WTC11 (cell line): ENCODE measurements around the gene AQP11. TPM values are rescaled to one million over a fixed set of nuclear protein-coding genes. Genes with fewer than 3 reads are reported as not detected.

Experiments
- ATAC-seq: fragments of 200-7000 bp; cut with Tn5 transposase; 2 replicates; pipeline ENCODE4 v1.10.0; 2021; ENCODE audit warnings: mild to moderate bottlenecking, moderate library complexity
- CTCF ChIA-PET: fragments of 300-600 bp; sonication (Branson Sonifier 250); formaldehyde crosslinking; loops from one replicate; lab custom pipeline; 2021; ENCODE audit warnings: antibody characterized with exemption; lab: Charles Lee
- POLR2A ChIA-PET: fragments of 350-600 bp; sonication (Branson Sonifier 250); formaldehyde crosslinking; loops from one replicate; lab custom pipeline; 2021; ENCODE audit warnings: antibody characterized with exemption; lab: Charles Lee
- DNase-seq: peaks from one replicate; pipeline ENCODE4 v3.0.0; 2021; ENCODE audit warnings: low spot score
- H3K27ac Mint-ChIP-seq: 2 replicates; pipeline ENCODE4 v1.8.0; 2021; ENCODE audit warnings: mixed read lengths
- H3K27me3 Mint-ChIP-seq: 2 replicates; pipeline ENCODE4 v1.8.0; 2021; ENCODE audit warnings: low read depth, mild to moderate bottlenecking, moderate library complexity, mixed read lengths
- H3K36me3 Mint-ChIP-seq: 2 replicates; pipeline ENCODE4 v1.8.0; 2021; ENCODE audit warnings: mixed read lengths
- H3K4me1 Mint-ChIP-seq: 2 replicates; pipeline ENCODE4 v1.8.0; 2022; ENCODE audit warnings: mixed read lengths
- H3K4me3 Mint-ChIP-seq: 2 replicates; pipeline ENCODE4 v1.8.0; 2021; ENCODE audit warnings: mild to moderate bottlenecking, moderate library complexity, mixed read lengths
- H3K9me3 Mint-ChIP-seq: 2 replicates; pipeline ENCODE4 v1.8.0; 2021; ENCODE audit warnings: mixed read lengths
- CREM ChIP-seq: sonication (generic); formaldehyde crosslinking; IDR thresholded peaks from 2 replicates; pipeline ENCODE4 v1.8.1; 2022; ENCODE audit warnings: mild to moderate bottlenecking, missing genetic modification reagents, moderate library complexity
- IRF1 ChIP-seq: sonication (generic); formaldehyde crosslinking; IDR thresholded peaks from 2 replicates; pipeline ENCODE4 v1.8.0; 2023; ENCODE audit warnings: missing genetic modification reagents
- NFYB ChIP-seq: sonication (generic); formaldehyde crosslinking; conservative IDR thresholded peaks from 2 replicates; pipeline ENCODE4 v1.8.0; 2022; ENCODE audit warnings: low read depth, missing genetic modification reagents
- NR2C2 ChIP-seq: sonication (generic); formaldehyde crosslinking; IDR thresholded peaks from 2 replicates; pipeline ENCODE4 v1.8.0; 2022; ENCODE audit warnings: mild to moderate bottlenecking, missing genetic modification reagents
- PRRX2 ChIP-seq: fragments of 250-450 bp; sonication (Bioruptor Pico); IDR thresholded peaks from 2 replicates; pipeline ENCODE4 v1.8.0; 2021; ENCODE audit warnings: mild to moderate bottlenecking
- ZNF416 ChIP-seq: fragments of 250-450 bp; sonication (Bioruptor Pico); IDR thresholded peaks from 2 replicates; pipeline ENCODE4 v1.9.0; 2021; ENCODE audit warnings: mild to moderate bottlenecking, inconsistent platforms
- ZNF425 ChIP-seq: fragments of 250-450 bp; sonication (Bioruptor Pico); conservative IDR thresholded peaks from 2 replicates; pipeline ENCODE4 v1.9.0; 2021; ENCODE audit warnings: mild to moderate bottlenecking
- total RNA-seq: library from RNA; stranded (reverse); gene quantifications from 3 replicates; pipeline ENCODE4 v1.2.3, GENCODE V29; 2021
- TF ChIP-seq, protein P1 (sequence below): sonication (generic); formaldehyde crosslinking; IDR thresholded peaks from 2 replicates; pipeline ENCODE4 v1.8.1; 2023; ENCODE audit warnings: mild to moderate bottlenecking, missing genetic modification reagents
- TF ChIP-seq, protein P2 (sequence below): fragments of 250-450 bp; sonication (Bioruptor Pico); IDR thresholded peaks from 2 replicates; pipeline ENCODE4 v1.9.0; 2021; ENCODE audit warnings: moderate library complexity, mild to moderate bottlenecking, inconsistent platforms, borderline replicate concordance
- TF ChIP-seq, protein P3 (sequence below): sonication (generic); formaldehyde crosslinking; IDR thresholded peaks from 2 replicates; pipeline ENCODE4 v1.8.1; 2022; ENCODE audit warnings: mild to moderate bottlenecking, moderate library complexity, missing genetic modification reagents
- TF ChIP-seq, protein P4 (sequence below): sonication (generic); formaldehyde crosslinking; IDR thresholded peaks from 2 replicates; pipeline ENCODE4 v1.8.1; 2023; ENCODE audit warnings: mild to moderate bottlenecking, missing genetic modification reagents, moderate library complexity
- TF ChIP-seq, protein P5 (sequence below): fragments of 250-450 bp; sonication (Bioruptor Pico); IDR thresholded peaks from 2 replicates; pipeline ENCODE4 v1.9.0; 2021; ENCODE audit warnings: mild to moderate bottlenecking, borderline replicate concordance

Gene AQP11
- total RNA-seq, 1 experiment from 2014 or later = 1.2 TPM

GRCh38 chr11:77617892-77618291 lies 28.1 kb downstream of the AQP11 start:
- H3K27me3 Mint-ChIP-seq = no peaks in the 10 kb centered on the region
- TF ChIP-seq ZNF416 = no peak
- TF ChIP-seq PRRX2 (CRISPR knock-in tag) = no peak
- no peak for TF ChIP-seq IRF1
- TF ChIP-seq, protein P1, sequence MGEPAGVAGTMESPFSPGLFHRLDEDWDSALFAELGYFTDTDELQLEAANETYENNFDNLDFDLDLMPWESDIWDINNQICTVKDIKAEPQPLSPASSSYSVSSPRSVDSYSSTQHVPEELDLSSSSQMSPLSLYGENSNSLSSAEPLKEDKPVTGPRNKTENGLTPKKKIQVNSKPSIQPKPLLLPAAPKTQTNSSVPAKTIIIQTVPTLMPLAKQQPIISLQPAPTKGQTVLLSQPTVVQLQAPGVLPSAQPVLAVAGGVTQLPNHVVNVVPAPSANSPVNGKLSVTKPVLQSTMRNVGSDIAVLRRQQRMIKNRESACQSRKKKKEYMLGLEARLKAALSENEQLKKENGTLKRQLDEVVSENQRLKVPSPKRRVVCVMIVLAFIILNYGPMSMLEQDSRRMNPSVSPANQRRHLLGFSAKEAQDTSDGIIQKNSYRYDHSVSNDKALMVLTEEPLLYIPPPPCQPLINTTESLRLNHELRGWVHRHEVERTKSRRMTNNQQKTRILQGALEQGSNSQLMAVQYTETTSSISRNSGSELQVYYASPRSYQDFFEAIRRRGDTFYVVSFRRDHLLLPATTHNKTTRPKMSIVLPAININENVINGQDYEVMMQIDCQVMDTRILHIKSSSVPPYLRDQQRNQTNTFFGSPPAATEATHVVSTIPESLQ = no peak
- TF ChIP-seq NR2C2 (CRISPR knock-in tag) = no peak
- no peaks in the 10 kb centered on the region for H3K9me3 Mint-ChIP-seq
- ChIA-PET CTCF (no interaction called here), POLR2A (interaction anchor here (0.6 kb wide), 1 partner anchor 16 kb away, joined by 4 read pairs; no protein-coding TSS in a partner anchor)
- peaks cover 70% of the 10 kb centered on the region for H3K36me3 Mint-ChIP-seq
- no peak overlapping the region for H3K27ac Mint-ChIP-seq
- H3K4me3 Mint-ChIP-seq = no peak overlapping the region
- ATAC-seq (no peak), DNase-seq (no peak)
- no peaks in the 10 kb centered on the region for H3K4me1 Mint-ChIP-seq

GRCh38 chr11:77619576-77620198 lies 29.9 kb downstream of the AQP11 start:
- H3K4me3 Mint-ChIP-seq = no peak overlapping the region
- H3K36me3 Mint-ChIP-seq = peaks cover 73% of the 10 kb centered on the region
- ChIA-PET POLR2A (no interaction called here), CTCF (interaction anchor here (0.6 to 1.6 kb wide), 15 partner anchors 8 to 754 kb away, joined by 3 to 10 read pairs (median 3); partner anchors contain the start of genes AQP11 and MYO7A)
- H3K9me3 Mint-ChIP-seq = no peaks in the 10 kb centered on the region
- ATAC-seq (no peak), DNase-seq (no peak)
- TF ChIP-seq ZNF425 (CRISPR knock-in tag) = no peak
- TF ChIP-seq, protein P2, sequence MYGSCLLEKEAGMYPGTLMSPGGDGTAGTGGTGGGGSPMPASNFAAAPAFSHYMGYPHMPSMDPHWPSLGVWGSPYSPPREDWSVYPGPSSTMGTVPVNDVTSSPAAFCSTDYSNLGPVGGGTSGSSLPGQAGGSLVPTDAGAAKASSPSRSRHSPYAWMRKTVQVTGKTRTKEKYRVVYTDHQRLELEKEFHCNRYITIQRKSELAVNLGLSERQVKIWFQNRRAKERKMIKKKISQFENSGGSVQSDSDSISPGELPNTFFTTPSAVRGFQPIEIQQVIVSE (CRISPR knock-in tag) = no peak
- TF ChIP-seq, protein P3, sequence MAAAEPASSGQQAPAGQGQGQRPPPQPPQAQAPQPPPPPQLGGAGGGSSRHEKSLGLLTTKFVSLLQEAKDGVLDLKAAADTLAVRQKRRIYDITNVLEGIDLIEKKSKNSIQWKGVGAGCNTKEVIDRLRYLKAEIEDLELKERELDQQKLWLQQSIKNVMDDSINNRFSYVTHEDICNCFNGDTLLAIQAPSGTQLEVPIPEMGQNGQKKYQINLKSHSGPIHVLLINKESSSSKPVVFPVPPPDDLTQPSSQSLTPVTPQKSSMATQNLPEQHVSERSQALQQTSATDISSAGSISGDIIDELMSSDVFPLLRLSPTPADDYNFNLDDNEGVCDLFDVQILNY (CRISPR knock-in tag) = no peak
- TF ChIP-seq, protein P4, sequence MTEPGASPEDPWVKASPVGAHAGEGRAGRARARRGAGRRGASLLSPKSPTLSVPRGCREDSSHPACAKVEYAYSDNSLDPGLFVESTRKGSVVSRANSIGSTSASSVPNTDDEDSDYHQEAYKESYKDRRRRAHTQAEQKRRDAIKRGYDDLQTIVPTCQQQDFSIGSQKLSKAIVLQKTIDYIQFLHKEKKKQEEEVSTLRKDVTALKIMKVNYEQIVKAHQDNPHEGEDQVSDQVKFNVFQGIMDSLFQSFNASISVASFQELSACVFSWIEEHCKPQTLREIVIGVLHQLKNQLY (CRISPR knock-in tag) = no peak
- no peak for TF ChIP-seq NFYB (CRISPR knock-in tag)
- TF ChIP-seq, protein P5, sequence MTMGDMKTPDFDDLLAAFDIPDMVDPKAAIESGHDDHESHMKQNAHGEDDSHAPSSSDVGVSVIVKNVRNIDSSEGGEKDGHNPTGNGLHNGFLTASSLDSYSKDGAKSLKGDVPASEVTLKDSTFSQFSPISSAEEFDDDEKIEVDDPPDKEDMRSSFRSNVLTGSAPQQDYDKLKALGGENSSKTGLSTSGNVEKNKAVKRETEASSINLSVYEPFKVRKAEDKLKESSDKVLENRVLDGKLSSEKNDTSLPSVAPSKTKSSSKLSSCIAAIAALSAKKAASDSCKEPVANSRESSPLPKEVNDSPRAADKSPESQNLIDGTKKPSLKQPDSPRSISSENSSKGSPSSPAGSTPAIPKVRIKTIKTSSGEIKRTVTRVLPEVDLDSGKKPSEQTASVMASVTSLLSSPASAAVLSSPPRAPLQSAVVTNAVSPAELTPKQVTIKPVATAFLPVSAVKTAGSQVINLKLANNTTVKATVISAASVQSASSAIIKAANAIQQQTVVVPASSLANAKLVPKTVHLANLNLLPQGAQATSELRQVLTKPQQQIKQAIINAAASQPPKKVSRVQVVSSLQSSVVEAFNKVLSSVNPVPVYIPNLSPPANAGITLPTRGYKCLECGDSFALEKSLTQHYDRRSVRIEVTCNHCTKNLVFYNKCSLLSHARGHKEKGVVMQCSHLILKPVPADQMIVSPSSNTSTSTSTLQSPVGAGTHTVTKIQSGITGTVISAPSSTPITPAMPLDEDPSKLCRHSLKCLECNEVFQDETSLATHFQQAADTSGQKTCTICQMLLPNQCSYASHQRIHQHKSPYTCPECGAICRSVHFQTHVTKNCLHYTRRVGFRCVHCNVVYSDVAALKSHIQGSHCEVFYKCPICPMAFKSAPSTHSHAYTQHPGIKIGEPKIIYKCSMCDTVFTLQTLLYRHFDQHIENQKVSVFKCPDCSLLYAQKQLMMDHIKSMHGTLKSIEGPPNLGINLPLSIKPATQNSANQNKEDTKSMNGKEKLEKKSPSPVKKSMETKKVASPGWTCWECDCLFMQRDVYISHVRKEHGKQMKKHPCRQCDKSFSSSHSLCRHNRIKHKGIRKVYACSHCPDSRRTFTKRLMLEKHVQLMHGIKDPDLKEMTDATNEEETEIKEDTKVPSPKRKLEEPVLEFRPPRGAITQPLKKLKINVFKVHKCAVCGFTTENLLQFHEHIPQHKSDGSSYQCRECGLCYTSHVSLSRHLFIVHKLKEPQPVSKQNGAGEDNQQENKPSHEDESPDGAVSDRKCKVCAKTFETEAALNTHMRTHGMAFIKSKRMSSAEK (CRISPR knock-in tag) = no peak
- no peak for TF ChIP-seq CREM (CRISPR knock-in tag)
- no peaks in the 10 kb centered on the region for H3K27me3 Mint-ChIP-seq
- no peak overlapping the region for H3K27ac Mint-ChIP-seq
- no peaks in the 10 kb centered on the region for H3K4me1 Mint-ChIP-seq
